GM19240 (cell line): ENCODE measurements around the gene DDX27.
"Not testable (repeated sequence)": the region's sequence is repeated elsewhere in the genome, so short reads cannot be mapped to it uniquely, and the experiment has no call there.

Source experiments
- DNase-seq: peaks from one replicate; pipeline ENCODE4 v3.0.0; 2011; ENCODE audit warnings: low spot score; ENCODE audit not compliant: insufficient read length

The DDX27 gene

DNA sequence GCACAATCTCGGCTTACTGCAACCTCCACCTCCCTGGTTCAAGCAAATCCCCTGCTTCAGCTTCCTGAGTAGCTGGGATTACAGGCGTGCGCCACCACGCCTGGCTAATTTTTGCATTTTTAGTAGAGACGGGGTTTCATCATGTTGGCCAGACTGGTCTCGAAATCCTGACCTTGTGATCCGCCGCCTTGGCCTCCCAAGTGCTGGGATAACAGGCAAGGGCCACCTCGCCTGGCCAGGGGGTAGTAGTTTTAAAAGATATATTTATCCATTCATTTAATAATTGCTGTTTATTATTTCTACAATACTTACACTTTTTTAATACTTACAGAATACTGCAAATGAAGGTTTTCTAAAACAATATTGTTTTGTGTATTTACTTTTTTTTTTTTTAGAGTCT is 15.5 kb upstream of the DDX27 start:
- DNase-seq = no peak

DNA sequence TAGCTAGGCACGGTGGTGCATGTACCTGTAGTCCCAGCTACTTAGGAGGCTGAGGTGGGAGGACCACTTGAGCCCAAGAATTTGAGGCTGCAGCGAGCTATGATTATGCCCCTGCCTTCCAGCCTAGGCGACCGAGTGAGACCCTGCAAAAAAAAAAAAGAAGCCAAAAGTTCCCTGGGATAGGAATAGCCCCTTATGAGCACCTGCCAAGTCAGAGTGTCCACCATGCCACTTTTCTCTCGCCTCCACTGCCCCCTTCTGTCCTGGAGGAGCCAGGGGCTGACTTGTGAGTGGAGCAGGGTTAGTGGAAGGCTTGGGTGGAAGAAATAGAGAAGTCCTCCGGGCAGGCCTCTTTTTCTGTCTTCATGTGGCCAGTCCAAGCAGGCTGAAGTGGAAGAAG is 12.1 kb upstream of the DDX27 start:
- no peak for DNase-seq

DNA sequence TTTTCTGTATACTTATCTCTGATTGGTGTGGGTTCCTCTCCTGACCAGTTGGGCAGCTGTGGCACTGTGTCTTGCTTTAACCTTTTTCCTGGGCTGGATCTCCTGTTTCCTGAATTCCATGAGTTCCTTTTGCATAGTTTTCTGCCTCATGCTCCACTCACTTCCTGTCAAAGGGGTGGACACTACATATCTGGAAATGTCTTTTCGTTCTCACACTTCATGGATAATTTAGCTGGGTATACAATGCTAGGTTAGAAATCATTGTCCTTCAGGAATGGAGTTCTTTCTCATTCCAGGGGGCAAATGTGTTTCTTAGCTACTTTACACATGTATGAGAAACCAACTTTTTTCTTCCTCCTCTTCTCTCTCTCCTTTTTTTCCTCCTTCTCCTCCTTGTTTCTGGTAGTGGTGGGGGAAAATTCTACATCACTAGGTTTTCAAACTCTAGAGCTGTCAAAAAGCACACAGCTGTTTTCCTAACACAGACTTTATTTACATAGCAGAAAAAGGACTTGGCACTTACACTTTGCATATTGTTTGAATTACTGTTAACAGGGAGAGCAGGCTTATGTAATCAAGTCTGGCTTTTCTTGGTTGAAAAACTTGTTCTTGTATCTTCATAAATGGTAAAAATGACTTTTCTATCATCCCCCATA is 9.0 kb upstream of the DDX27 start:
- DNase-seq = no peak

DNA sequence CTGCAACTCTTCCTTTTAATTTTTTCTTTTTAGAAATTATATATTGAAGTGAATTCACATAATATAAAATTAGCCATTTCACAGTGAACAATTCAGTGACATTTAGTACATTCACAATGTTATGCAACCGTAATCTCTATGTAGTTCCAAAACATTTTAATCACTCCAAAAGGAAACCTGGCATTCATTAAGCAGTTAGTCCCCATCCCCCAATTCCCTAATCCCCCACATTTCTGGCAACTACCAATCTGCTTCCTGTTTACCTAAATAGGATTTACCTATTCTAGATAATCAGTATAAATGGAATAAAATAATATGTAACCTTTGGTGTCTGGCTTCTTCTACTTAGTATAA is 8.5 kb upstream of the DDX27 start:
- DNase-seq = no peak

DNA sequence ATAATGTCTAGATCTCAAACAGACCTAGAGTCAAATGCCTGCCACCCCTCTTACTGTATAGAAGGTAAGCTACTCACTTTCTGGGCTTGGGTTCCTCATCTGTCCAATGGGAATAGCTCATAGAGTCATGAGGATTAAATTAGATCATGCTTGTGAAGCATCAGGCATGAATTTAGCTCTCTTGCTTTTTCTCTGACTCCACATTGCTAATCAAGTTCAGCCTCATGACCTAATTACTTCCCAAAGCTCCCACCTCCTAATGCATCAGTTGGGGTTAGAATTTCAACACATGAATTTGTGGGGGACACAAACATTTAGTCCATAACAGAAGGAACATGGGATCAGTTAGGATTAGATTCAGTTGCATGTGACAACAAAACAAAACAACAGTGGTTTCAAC is 4.6 kb upstream of the DDX27 start:
- DNase-seq = no peak

GRCh38 chr20:49215232-49215631 is 4.0 kb upstream of the DDX27 start:
- no peak for DNase-seq

GRCh38 chr20:49216991-49217578 is 2.1 kb upstream of the DDX27 start:
- DNase-seq = peak; percentile 35

GRCh38 chr20:49218739-49219090 is 501 bp upstream of the DDX27 start:
- DNase-seq = not testable (repeated sequence)

DNA sequence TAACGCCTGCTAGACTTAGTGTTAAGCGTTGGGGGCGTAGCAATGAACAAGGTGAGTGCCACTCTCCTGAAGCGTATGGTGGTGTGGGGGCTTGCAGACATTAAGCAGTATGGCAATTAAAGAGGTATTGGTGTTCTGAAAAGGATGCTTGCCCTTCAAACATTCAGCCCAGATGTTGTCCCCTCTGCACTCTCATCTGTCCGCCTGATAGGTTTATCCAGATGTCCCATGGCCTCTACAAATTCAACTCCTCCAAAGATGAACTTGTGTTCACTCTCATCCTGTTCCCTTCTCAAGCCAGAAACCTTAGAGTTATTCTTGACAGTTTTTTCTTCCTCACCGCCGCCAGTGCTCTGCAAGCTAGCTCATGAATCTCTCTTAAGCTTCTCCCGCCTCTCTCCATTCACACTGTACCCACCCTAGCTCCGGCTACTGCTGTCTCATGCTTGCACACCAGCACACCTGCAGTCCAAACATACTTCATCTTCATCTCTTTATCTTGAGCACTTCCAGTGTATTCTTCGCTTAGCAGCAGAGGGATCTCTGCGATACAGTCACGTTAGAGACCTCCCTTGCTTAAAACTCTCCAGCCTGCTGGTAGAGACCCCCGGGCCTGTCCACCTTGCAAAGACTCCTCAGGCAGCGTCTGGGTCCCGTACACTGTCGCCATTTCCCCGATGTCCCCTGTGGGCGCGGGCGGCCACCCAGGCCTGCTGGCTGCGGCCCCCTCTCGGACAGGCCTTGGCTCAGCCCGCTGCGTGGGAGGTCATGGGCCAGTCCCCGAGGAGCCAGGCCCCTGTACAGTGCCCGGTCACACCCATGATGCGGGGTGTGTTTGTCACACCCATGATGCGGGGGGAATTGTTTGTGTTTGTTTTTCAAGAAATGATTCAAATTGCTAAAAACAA is 962 bp downstream of the DDX27 start:
- DNase-seq = no peak

- no peak for DNase-seq
Observed at GRCh38 chr20:49225896-49226295, 6.7 kb downstream of the DDX27 start.

DNA sequence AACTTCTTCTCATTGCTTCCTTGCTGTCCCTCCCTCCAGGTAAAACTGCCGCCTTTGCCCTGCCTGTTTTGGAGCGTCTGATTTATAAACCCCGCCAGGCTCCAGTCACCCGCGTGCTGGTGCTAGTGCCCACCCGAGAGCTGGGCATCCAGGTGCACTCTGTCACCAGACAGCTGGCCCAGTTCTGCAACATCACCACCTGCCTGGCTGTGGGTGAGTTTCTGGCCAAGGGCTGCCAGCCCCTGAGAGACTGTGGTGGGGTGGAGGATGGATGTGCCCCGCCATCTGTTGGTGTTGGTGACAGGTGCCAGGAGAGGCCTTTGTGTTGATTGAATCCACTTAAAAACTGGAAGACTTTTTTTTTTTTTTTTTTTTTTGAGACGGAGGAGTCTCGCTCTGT is 9.5 kb downstream of the DDX27 start:
- DNase-seq = no peak

- no peak for DNase-seq
Observed at GRCh38 chr20:49229381-49229780, 10.2 kb downstream of the DDX27 start.

GRCh38 chr20:49230021-49230420 is 10.8 kb downstream of the DDX27 start:
- no peak for DNase-seq

DNA sequence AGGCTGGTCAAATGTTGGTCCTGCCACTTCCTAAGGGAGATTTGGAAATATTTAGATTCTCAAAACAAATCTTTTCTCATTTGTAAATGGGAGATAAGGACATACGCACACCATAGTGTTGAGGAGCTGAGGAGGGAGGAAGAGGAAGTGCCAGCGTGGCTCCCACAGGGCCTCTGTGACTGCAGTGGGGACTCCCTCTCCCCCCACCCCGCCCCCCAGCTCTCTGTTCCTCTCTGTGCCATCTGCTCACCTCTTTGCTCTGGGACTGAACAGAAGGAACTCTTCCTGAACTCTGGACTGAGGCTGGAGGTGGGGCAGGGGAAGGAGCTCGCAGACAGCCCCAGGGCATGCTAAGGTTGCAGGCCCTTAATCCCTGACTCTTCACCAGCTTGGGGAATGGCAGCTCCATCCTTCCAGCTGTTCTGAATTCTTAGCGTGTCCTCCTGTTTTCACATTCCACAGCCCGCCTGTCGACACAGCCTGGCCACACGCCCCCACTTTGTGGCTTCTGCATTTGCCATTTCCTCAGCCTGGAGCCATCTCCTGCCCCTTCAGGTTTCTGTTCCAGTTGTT is 11.4 kb downstream of the DDX27 start:
- no peak for DNase-seq

GRCh38 chr20:49231471-49231870 is 12.3 kb downstream of the DDX27 start:
- DNase-seq = no peak

- DNase-seq = no peak
Observed at GRCh38 chr20:49233226-49233625, 14.0 kb downstream of the DDX27 start.

DNA sequence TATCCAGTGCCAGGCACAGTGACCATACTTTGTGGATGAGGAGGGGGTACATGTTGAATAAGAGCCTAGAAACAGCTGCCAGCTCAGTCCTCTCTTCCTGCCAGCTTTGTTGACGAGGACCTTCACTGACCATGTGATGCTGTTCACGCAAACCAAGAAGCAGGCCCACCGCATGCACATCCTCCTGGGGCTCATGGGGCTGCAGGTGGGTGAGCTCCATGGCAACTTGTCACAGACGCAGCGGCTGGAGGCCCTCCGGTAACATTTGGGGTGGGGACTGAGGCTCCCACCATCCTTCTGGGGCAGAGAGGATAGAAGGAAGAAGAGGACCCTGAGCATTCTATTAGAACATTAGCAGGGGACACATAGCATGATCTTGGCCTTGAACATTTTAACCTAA is 15.6 kb downstream of the DDX27 start:
- DNase-seq = no peak

GRCh38 chr20:49236301-49236700 is 17.1 kb downstream of the DDX27 start:
- DNase-seq = no peak

DNA sequence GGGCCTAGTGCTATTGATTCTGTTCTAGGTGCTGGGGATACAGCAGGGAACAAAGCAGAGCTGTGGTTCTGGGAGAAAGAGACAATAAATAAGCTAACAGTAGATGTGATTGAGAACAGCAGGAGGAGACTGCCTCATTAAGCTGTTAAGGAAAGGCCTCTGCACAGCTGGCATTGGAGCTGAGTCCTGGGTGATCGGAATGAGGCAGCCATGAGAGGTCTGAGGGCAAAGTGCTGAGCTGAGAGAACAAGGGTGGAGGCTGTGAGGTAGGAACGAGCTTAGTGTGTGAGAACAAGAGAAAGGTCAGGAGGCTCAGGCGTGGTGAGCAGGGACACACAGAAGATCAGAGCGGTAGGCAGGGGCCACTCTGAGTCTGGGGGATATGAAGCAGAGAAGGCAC is 18.3 kb downstream of the DDX27 start:
- no peak for DNase-seq

DNA sequence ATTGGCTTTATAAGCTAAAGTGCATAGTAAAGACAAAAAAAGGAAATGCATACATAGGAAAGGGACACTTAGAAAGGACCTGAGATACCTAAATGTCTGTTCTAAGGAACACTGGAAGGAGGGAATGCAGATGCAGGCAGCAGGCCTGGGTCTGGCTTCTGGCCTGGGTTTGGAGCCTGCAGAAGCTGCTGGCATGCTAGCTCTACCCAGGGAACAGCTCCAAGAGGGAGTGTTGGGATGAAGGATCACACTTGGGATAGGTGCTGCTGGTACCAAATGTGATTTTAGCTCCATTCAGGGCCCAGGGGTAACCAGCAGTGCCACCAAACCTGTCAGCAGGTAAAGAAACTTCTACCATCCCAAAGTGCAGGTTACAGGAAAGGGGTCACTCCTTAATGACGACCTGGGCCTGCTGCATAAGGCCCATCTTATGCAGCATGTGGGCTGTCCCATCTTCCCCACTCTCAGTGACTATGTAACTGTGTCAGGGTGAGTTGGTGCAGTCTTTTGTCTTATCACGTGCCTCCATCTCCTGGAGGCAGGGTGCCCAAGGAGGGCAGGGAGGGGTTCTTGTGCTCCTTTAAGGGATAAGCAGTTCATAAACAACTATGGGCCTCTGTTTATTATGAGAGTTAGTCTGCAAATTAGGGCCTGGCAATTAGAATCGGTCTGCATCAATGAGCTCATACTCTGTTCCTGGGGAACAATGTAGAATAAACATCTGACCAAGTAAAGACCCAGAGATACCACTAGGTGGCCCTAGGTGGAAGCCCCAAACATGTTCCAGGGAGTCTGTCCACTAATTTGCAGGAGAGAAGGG is 26.9 kb downstream of the DDX27 start:
- DNase-seq = peak; percentile 21

DNA sequence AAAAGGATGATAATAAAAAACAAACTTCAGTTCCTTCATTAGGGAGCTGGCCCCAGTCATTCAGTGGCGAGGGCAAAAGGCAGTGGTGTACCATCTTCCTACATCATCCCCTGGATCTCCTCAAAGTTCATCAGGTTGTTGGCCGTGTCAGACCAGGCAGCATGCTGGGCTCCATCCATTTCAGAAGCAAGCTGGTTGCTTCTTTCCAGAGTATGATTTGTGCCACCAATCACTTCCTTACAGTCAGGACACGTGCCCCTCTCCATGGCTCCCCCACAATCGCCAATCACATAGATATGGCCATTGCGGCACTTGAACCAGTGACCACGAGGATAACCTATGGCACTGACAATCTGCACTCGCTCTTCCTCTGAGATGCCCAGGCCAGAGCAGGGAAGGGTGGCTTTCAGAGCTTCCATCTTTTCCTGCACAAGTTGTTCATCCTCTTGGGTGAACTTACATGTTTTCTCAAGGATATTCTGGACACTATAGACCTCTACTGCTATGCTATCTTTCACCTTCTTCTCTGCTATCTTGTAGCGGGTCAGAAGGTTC is 28.0 kb downstream of the DDX27 start:
- no peak for DNase-seq
